Osteoblast (primary cell): ENCODE data around the gene RNF150. TPM values are rescaled to one million over a fixed set of nuclear protein-coding genes. Genes with fewer than 3 reads are reported as not detected.

Experiments
- DNase-seq: peaks from one replicate; pipeline ENCODE4 v3.0.0; 2011; ENCODE audit warnings: low spot score, mixed read lengths; ENCODE audit not compliant: insufficient read length; ENCODE audit errors: missing footprints
- H2AFZ ChIP-seq: 2 replicates; pipeline ENCODE4 v1.6.0; 2011; ENCODE audit warnings: mild to moderate bottlenecking, low read length
- H3K27ac ChIP-seq: 2 replicates; pipeline ENCODE4 v1.5.1; 2011; ENCODE audit warnings: mild to moderate bottlenecking, low read depth, low read length, moderate library complexity
- H3K27me3 ChIP-seq: 2 replicates; pipeline ENCODE4 v1.6.0; 2012; ENCODE audit warnings: mild to moderate bottlenecking, control low read depth, inconsistent platforms, low read length, moderate library complexity; ENCODE audit not compliant: insufficient read depth
- H3K36me3 ChIP-seq: 2 replicates; pipeline ENCODE4 v1.5.1; 2011; ENCODE audit warnings: mild to moderate bottlenecking, low read length, control low read depth, moderate library complexity; ENCODE audit not compliant: insufficient read depth
- H3K4me1 ChIP-seq: 2 replicates; pipeline ENCODE4 v1.5.1; 2011; ENCODE audit warnings: mild to moderate bottlenecking, low read length, control low read depth, moderate library complexity; ENCODE audit not compliant: insufficient read depth
- H3K4me2 ChIP-seq: 2 replicates; pipeline ENCODE4 v1.6.0; 2011; ENCODE audit warnings: mild to moderate bottlenecking, low read length; ENCODE audit not compliant: insufficient read depth
- H3K4me3 ChIP-seq: fragments of 200-600 bp; sonication (generic); 3 replicates; pipeline ENCODE4 v1.5.1; 2012; ENCODE audit warnings: mild to moderate bottlenecking, low read length, inconsistent platforms; ENCODE audit not compliant: insufficient read depth
- H3K79me2 ChIP-seq: 2 replicates; pipeline ENCODE4 v1.6.0; 2012; ENCODE audit warnings: mild to moderate bottlenecking, low read length, control low read depth, inconsistent platforms; ENCODE audit not compliant: insufficient read depth
- H3K9me3 ChIP-seq: 2 replicates; pipeline ENCODE4 v1.5.1; 2011; ENCODE audit warnings: low read depth, low read length, control low read depth
- H4K20me1 ChIP-seq: 2 replicates; pipeline ENCODE4 v1.6.0; 2012; ENCODE audit warnings: mild to moderate bottlenecking, low read length, control low read depth; ENCODE audit not compliant: insufficient read depth
- total RNA-seq: library from RNA; depleted of rRNA; stranded (reverse); fragments of >200 nt; gene quantifications from 2 replicates; pipeline ENCODE4 v1.2.3, GENCODE V29; 2012
- TF ChIP-seq, protein P1 (sequence below): IDR thresholded peaks from 2 replicates; pipeline ENCODE4 v1.5.1; 2011; ENCODE audit warnings: mild to moderate bottlenecking, low read depth, low read length, moderate library complexity; ENCODE audit errors: extremely low read depth

The RNF150 gene
- total RNA-seq, 1 donor, result 13.4 TPM

- DNase-seq, result no peak
- H3K36me3 ChIP-seq, result no peaks in the 10 kb centered on the region
- H3K79me2 ChIP-seq, result no peaks in the 10 kb centered on the region
- H2AFZ ChIP-seq, result peak overlapping the region; percentile 35
- no peaks in the 10 kb centered on the region for H3K9me3 ChIP-seq
- H3K27ac ChIP-seq, result no peak overlapping the region
- H3K4me3 ChIP-seq, result no peak overlapping the region
- H3K4me1 ChIP-seq, result no peaks in the 10 kb centered on the region
- no peaks in the 10 kb centered on the region for H4K20me1 ChIP-seq
- no peak overlapping the region for H3K4me2 ChIP-seq
- peaks cover 18% of the 10 kb centered on the region for H3K27me3 ChIP-seq
- TF ChIP-seq, protein P1, sequence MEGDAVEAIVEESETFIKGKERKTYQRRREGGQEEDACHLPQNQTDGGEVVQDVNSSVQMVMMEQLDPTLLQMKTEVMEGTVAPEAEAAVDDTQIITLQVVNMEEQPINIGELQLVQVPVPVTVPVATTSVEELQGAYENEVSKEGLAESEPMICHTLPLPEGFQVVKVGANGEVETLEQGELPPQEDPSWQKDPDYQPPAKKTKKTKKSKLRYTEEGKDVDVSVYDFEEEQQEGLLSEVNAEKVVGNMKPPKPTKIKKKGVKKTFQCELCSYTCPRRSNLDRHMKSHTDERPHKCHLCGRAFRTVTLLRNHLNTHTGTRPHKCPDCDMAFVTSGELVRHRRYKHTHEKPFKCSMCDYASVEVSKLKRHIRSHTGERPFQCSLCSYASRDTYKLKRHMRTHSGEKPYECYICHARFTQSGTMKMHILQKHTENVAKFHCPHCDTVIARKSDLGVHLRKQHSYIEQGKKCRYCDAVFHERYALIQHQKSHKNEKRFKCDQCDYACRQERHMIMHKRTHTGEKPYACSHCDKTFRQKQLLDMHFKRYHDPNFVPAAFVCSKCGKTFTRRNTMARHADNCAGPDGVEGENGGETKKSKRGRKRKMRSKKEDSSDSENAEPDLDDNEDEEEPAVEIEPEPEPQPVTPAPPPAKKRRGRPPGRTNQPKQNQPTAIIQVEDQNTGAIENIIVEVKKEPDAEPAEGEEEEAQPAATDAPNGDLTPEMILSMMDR, result peak; percentile 79
Observed at GRCh38 chr4:140851032-140851636, 282.1 kb downstream of the RNF150 start.

- Histone ChIP-seq H4K20me1 (no peaks in the 10 kb centered on the region), H2AFZ (no peak overlapping the region), H3K27me3 (peaks cover 22% of the 10 kb centered on the region), H3K79me2 (no peaks in the 10 kb centered on the region), H3K36me3 (no peaks in the 10 kb centered on the region), H3K4me2 (no peak overlapping the region), H3K9me3 (no peaks in the 10 kb centered on the region), H3K27ac (no peak overlapping the region), H3K4me3 (no peak overlapping the region), H3K4me1 (no peaks in the 10 kb centered on the region)
- DNase-seq, result no peak
- TF ChIP-seq, protein P1, result no peak
Observed at GRCh38 chr4:140849526-140849925, 283.7 kb downstream of the RNF150 start.

DNA sequence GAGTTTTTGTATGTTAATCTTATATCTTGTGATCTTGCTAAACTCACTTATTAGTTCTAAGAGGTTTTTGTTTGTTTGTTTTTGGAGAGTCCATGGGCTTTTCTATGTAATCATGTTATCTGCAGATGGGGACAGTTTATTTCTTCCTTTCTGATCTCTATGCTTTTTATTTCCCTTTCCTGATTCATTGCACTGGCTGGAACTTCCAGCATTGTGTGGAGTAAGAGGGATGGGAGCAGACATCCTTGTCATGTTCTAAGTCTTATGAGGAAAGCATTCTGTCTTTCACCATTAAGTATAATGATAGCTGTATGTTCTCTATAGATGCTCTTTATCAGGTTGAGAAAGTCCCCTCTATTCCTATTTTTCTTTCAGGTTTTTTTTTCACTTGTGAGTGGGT, 286.5 kb downstream of the RNF150 start:
- no peaks in the 10 kb centered on the region for H3K79me2 ChIP-seq
- H3K4me3 ChIP-seq, result no peak overlapping the region
- H3K4me2 ChIP-seq, result no peak overlapping the region
- peaks cover 27% of the 10 kb centered on the region for H3K27me3 ChIP-seq
- no peaks in the 10 kb centered on the region for H3K36me3 ChIP-seq
- H4K20me1 ChIP-seq, result no peaks in the 10 kb centered on the region
- no peak overlapping the region for H2AFZ ChIP-seq
- no peaks in the 10 kb centered on the region for H3K4me1 ChIP-seq
- no peak overlapping the region for H3K27ac ChIP-seq
- TF ChIP-seq, protein P1, result no peak
- H3K9me3 ChIP-seq, result no peaks in the 10 kb centered on the region
- no peak for DNase-seq

DNA sequence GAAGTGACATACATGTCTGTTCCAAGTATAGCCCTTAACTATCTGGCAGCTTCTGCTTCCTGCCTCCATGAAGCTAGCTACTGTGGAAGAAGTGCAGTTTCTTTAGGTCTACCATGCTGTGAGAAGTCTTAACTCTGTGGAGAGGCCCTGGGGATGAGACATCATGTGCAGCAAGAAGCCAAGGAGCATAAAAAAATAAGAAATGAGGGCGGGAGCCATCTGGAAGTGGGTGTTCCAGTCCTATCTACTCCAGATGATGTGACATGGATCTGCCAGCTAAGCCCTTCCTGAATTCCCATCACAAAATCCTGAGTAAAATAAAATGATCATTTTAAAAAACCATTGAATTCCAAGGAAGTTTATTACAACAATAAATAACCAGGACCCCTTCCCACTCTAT, 289.2 kb downstream of the RNF150 start:
- no peaks in the 10 kb centered on the region for H3K36me3 ChIP-seq
- no peak overlapping the region for H3K4me2 ChIP-seq
- H3K27me3 ChIP-seq, result peaks cover 21% of the 10 kb centered on the region
- no peaks in the 10 kb centered on the region for H4K20me1 ChIP-seq
- TF ChIP-seq, protein P1, result no peak
- no peak overlapping the region for H2AFZ ChIP-seq
- DNase-seq, result no peak
- H3K79me2 ChIP-seq, result no peaks in the 10 kb centered on the region
- no peaks in the 10 kb centered on the region for H3K4me1 ChIP-seq
- no peak overlapping the region for H3K27ac ChIP-seq
- no peaks in the 10 kb centered on the region for H3K9me3 ChIP-seq
- no peak overlapping the region for H3K4me3 ChIP-seq
